Transverse colon (tissue), 4 donors: ENCODE measurements around the gene GALK2.

Source experiments
- CTCF ChIP-seq, 5 experiments: fragments of 200-600 bp in 3 of 5; fragments of 450-650 bp in 2 of 5; sonication (generic) in 3 of 5; IDR thresholded peaks; 1 replicate in 2 of 5; 2 replicates in 3 of 5; pipeline ENCODE4 v1.5.1; 2016 to 2017; ENCODE audit warnings: antibody characterized with exemption in 5 of 5, inconsistent platforms in 3 of 5, mild to moderate bottlenecking in 2 of 5, moderate library complexity in 1 of 5
- EP300 ChIP-seq: sonication (generic); formaldehyde crosslinking; IDR thresholded peaks from one replicate; pipeline ENCODE4 v1.6.1; 2017; ENCODE audit warnings: antibody characterized with exemption, low read depth
- POLR2AphosphoS5 ChIP-seq, 3 donors: sonication (generic); formaldehyde crosslinking; IDR thresholded peaks; one replicate each; pipeline ENCODE4 v1.6.1; 2016; ENCODE audit warnings: antibody characterized with exemption in 3 of 3

DNA sequence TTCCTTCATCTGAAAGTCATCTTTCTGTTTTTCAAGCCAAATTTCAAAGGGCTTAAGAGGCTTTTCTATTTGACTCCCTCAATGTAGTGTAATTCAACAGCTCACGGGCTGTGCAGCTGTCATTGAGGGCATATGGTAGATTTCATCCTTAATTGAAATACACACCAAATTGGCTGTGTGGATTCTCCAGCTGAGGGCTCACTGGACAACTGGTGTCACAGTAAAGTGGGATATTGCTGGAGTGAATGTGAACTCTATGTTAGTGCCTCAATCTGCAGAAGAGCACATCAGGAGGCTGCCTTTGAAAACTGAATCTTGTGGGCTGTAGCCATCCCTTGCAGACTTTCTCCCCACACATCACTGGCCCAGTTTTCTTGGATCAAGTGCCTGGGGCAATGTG lies 120.1 kb downstream of the GALK2 start:
- TF ChIP-seq EP300 (no peak), CTCF (IDR thresholded peaks at IDR 0.05) (no peak), POLR2AphosphoS5 (IDR thresholded peaks at IDR 0.05) (no peak)
